Endothelial cell (in vitro differentiated cells): ENCODE results near the gene KCNJ8. TPM values are rescaled to one million over a fixed set of nuclear protein-coding genes. Genes with fewer than 3 reads are reported as not detected.
"Not testable (repeated sequence)": the region's sequence is repeated elsewhere in the genome, so short reads cannot be mapped to it uniquely, and the experiment has no call there.

Experiments
- DNase-seq: peaks from one replicate; pipeline ENCODE4 v3.0.0; 2021; ENCODE audit warnings: low spot score
- H3K27ac Mint-ChIP-seq: one replicate; pipeline ENCODE4 v1.8.0; 2021; ENCODE audit warnings: mixed read lengths, inconsistent platforms; ENCODE audit not compliant: unreplicated experiment
- H3K27me3 Mint-ChIP-seq: one replicate; pipeline ENCODE4 v1.8.0; 2021; ENCODE audit warnings: mild to moderate bottlenecking, moderate library complexity, mixed read lengths, inconsistent platforms; ENCODE audit not compliant: unreplicated experiment
- H3K36me3 Mint-ChIP-seq: one replicate; pipeline ENCODE4 v1.8.0; 2021; ENCODE audit warnings: mild to moderate bottlenecking, low read depth, mixed read lengths, inconsistent platforms; ENCODE audit not compliant: unreplicated experiment
- H3K4me1 Mint-ChIP-seq: one replicate; pipeline ENCODE4 v1.8.0; 2021; ENCODE audit warnings: mild to moderate bottlenecking, mixed read lengths, inconsistent platforms; ENCODE audit not compliant: unreplicated experiment
- H3K4me3 Mint-ChIP-seq: one replicate; pipeline ENCODE4 v1.8.0; 2021; ENCODE audit warnings: mild to moderate bottlenecking, mixed read lengths, inconsistent platforms; ENCODE audit not compliant: unreplicated experiment
- H3K9me3 Mint-ChIP-seq: one replicate; pipeline ENCODE4 v1.8.0; 2021; ENCODE audit warnings: mixed read lengths, inconsistent platforms; ENCODE audit not compliant: unreplicated experiment
- CTCF ChIP-seq: fragments of 200-600 bp; sonication (generic); IDR thresholded peaks from one replicate; pipeline ENCODE4 v1.5.0; 2021; ENCODE audit warnings: antibody characterized with exemption; ENCODE audit not compliant: unreplicated experiment
- total RNA-seq: library from RNA; stranded (reverse); fragmentation: NEBNext Ultra II Directional; extraction: Animal tissue kit (Norgen Biotek cat#: 25700); gene quantifications from one replicate; pipeline ENCODE4 v1.2.1, GENCODE V29; 2021; ENCODE audit not compliant: unreplicated experiment

The KCNJ8 gene
- total RNA-seq, 1 donor from 2014 or later, result 0.23 TPM

GRCh38 chr12:21795648-21796328, 21.3 kb upstream of the KCNJ8 start:
- no peaks in the 10 kb centered on the region for H3K36me3 Mint-ChIP-seq
- peaks cover 1% of the 10 kb centered on the region for H3K27me3 Mint-ChIP-seq
- no peaks in the 10 kb centered on the region for H3K4me1 Mint-ChIP-seq
- TF ChIP-seq CTCF, result no peak
- DNase-seq, result no peak
- no peak overlapping the region for H3K4me3 Mint-ChIP-seq
- no peak overlapping the region for H3K27ac Mint-ChIP-seq
- no peaks in the 10 kb centered on the region for H3K9me3 Mint-ChIP-seq

- not testable (repeated sequence) for H3K27ac Mint-ChIP-seq, H3K9me3 Mint-ChIP-seq, DNase-seq, H3K4me1 Mint-ChIP-seq, H3K36me3 Mint-ChIP-seq, H3K27me3 Mint-ChIP-seq, H3K4me3 Mint-ChIP-seq
Observed at GRCh38 chr12:21794807-21795595, 20.5 kb upstream of the KCNJ8 start.

GRCh38 chr12:21789687-21790086, 15.2 kb upstream of the KCNJ8 start:
- not testable (repeated sequence) for H3K4me3 Mint-ChIP-seq, H3K36me3 Mint-ChIP-seq, H3K9me3 Mint-ChIP-seq, H3K27me3 Mint-ChIP-seq, H3K4me1 Mint-ChIP-seq, H3K27ac Mint-ChIP-seq, DNase-seq

- Mint-ChIP-seq H3K4me1 (no peaks in the 10 kb centered on the region), H3K36me3 (no peaks in the 10 kb centered on the region), H3K27me3 (peaks cover 2% of the 10 kb centered on the region), H3K27ac (no peak overlapping the region), H3K4me3 (no peak overlapping the region), H3K9me3 (no peaks in the 10 kb centered on the region)
- no peak for DNase-seq
- no peak for TF ChIP-seq CTCF
Observed at GRCh38 chr12:21788089-21788983, 13.8 kb upstream of the KCNJ8 start.

GRCh38 chr12:21786041-21786531, 11.6 kb upstream of the KCNJ8 start:
- no peaks in the 10 kb centered on the region for H3K4me1 Mint-ChIP-seq
- H3K36me3 Mint-ChIP-seq, result no peaks in the 10 kb centered on the region
- no peak overlapping the region for H3K27ac Mint-ChIP-seq
- TF ChIP-seq CTCF, result no peak
- no peaks in the 10 kb centered on the region for H3K9me3 Mint-ChIP-seq
- H3K4me3 Mint-ChIP-seq, result no peak overlapping the region
- DNase-seq, result no peak
- H3K27me3 Mint-ChIP-seq, result peaks cover 2% of the 10 kb centered on the region

- not testable (repeated sequence) for DNase-seq, H3K4me3 Mint-ChIP-seq, H3K27me3 Mint-ChIP-seq, H3K27ac Mint-ChIP-seq, H3K4me1 Mint-ChIP-seq, H3K36me3 Mint-ChIP-seq, H3K9me3 Mint-ChIP-seq
Observed at GRCh38 chr12:21782723-21783122, 8.2 kb upstream of the KCNJ8 start.
